GM12864 (cell line): ENCODE measurements around the gene NUCKS1.

Experiments used
- DNase-seq: peaks from one replicate; pipeline ENCODE4 v3.0.0-alpha.2; 2011; ENCODE audit warnings: low read depth
- H3K4me3 ChIP-seq: 2 replicates; pipeline ENCODE4 v1.5.1; 2011; ENCODE audit warnings: mild to moderate bottlenecking, low read depth, low read length, control low read depth
- CTCF ChIP-seq: IDR thresholded peaks from 2 replicates; pipeline ENCODE4 v1.5.1; 2011; ENCODE audit warnings: low read depth, mild to moderate bottlenecking, moderate library complexity, low read length, control low read depth, inconsistent platforms; ENCODE audit errors: missing control alignments

NUCKS1 gene

GRCh38 chr1:205748403-205749233 lies 1.4 kb downstream of the NUCKS1 start:
- peak overlapping the region; percentile 68 for H3K4me3 ChIP-seq
- TF ChIP-seq CTCF, result no peak
- peak; percentile 30 for DNase-seq

GRCh38 chr1:205746757-205747412 lies 3.1 kb downstream of the NUCKS1 start:
- peak overlapping the region; percentile 38 for H3K4me3 ChIP-seq
- no peak for DNase-seq
- TF ChIP-seq CTCF, result no peak

- TF ChIP-seq CTCF, result no peak
- no peak overlapping the region for H3K4me3 ChIP-seq
- DNase-seq, result no peak
Measured at GRCh38 chr1:205744403-205744802, 5.6 kb downstream of the NUCKS1 start.

- TF ChIP-seq CTCF, result no peak
- no peak overlapping the region; the same call in 1 of the 2 replicates for H3K4me3 ChIP-seq
- no peak for DNase-seq
Measured at GRCh38 chr1:205743977-205744376, 6.0 kb downstream of the NUCKS1 start.

DNA sequence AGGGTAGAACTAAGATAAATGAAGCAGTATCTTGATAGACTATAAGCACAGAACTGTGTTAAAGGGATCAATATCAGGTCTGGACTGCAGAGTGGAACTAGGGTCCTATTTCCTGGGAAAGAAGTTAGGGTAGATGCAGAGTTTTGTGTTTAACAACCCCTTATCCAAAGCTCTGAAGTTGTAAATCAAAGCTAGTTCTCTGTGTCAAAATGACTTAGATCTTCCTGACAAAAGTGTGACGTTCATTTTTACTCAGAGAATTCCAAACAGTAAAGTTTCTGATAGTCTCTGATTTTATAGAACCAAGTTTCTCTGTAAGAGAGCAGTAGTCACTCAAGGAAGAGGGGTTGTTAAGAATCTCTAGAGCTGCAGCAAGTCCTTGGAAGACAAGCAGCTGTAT lies 8.3 kb downstream of the NUCKS1 start:
- H3K4me3 ChIP-seq, result no peak overlapping the region
- TF ChIP-seq CTCF, result no peak
- DNase-seq, result no peak

- no peak for DNase-seq
- H3K4me3 ChIP-seq, result no peak overlapping the region
- no peak for TF ChIP-seq CTCF
Measured at GRCh38 chr1:205739348-205740160, 10.4 kb downstream of the NUCKS1 start.
